Gastroesophageal sphincter (tissue), 4 donors: ENCODE results near the gene RPS27L. TPM values are rescaled to one million over a fixed set of nuclear protein-coding genes. Genes with fewer than 3 reads are reported as not detected.

ENCODE experiments used
- ATAC-seq: fragments of 150-250 bp; one replicate; pipeline ENCODE4 v1.9.1; 2016; ENCODE audit warnings: mild to moderate bottlenecking, moderate library complexity
- H3K27ac ChIP-seq, 4 donors: fragments of 200-600 bp; sonication (generic) in 3 of 4; 1 replicate in 3 of 4; 2 replicates in 1 of 4; pipeline ENCODE4 v1.5.1; 2016 to 2019
- H3K27me3 ChIP-seq: fragments of 200-600 bp; sonication (generic); one replicate; pipeline ENCODE4 v1.5.1; 2019
- H3K36me3 ChIP-seq, 2 donors: fragments of 200-600 bp; sonication (generic); one replicate each; pipeline ENCODE4 v1.5.1; 2019; ENCODE audit warnings: control low read depth in 1 of 2
- H3K4me1 ChIP-seq, 3 donors: fragments of 200-600 bp; sonication (generic); 1 replicate in 2 of 3; 2 replicates in 1 of 3; pipeline ENCODE4 v1.5.1; 2016 to 2019; ENCODE audit warnings: control low read depth in 2 of 3
- H3K4me3 ChIP-seq, 2 donors: fragments of 200-600 bp; sonication (generic); one replicate each; pipeline ENCODE4 v1.5.1; 2019; ENCODE audit warnings: mild to moderate bottlenecking in 1 of 2, moderate library complexity in 1 of 2
- H3K9me3 ChIP-seq, 3 donors: fragments of 200-600 bp; sonication (generic); one replicate each; pipeline ENCODE4 v1.5.1; 2017 to 2019; ENCODE audit warnings: control low read depth in 2 of 3
- EP300 ChIP-seq: sonication (generic); formaldehyde crosslinking; IDR thresholded peaks from one replicate; pipeline ENCODE4 v1.6.1; 2017; ENCODE audit warnings: antibody characterized with exemption, mild to moderate bottlenecking
- POLR2A ChIP-seq, 2 donors: fragments of 450-650 bp; IDR thresholded peaks; one replicate each; pipeline ENCODE4 v1.6.1; 2017; ENCODE audit warnings: antibody characterized with exemption in 2 of 2, mild to moderate bottlenecking in 2 of 2, moderate library complexity in 1 of 2
- POLR2AphosphoS5 ChIP-seq: sonication (generic); formaldehyde crosslinking; IDR thresholded peaks from one replicate; pipeline ENCODE4 v1.6.1; 2017; ENCODE audit warnings: antibody characterized with exemption
- WGBS, 2 donors: methylation state at CpG; one replicate each; pipeline ENCODE4 v1.1.5; 2018; ENCODE audit warnings: low coverage in 1 of 2; 5-methylcytosine and 5-hydroxymethylcytosine counted together
- total RNA-seq, 4 donors: library from RNA; depleted of rRNA; stranded (reverse); fragments of >200 nt; gene quantifications; one replicate each; pipeline ENCODE4 v1.1.0, GENCODE V29; 2016
- TF ChIP-seq, protein P1 (sequence below), 4 experiments: fragments of 200-600 bp in 2 of 4; fragments of 450-650 bp in 2 of 4; sonication (generic) in 1 of 4; IDR thresholded peaks; one replicate each; pipeline ENCODE4 v1.5.1; 2017 to 2019; ENCODE audit warnings: antibody characterized with exemption in 4 of 4, mild to moderate bottlenecking in 2 of 4, moderate library complexity in 2 of 4

Gene RPS27L
- total RNA-seq, 4 donors from 2014 or later, result 85.1 to 118 (median 106) TPM

DNA sequence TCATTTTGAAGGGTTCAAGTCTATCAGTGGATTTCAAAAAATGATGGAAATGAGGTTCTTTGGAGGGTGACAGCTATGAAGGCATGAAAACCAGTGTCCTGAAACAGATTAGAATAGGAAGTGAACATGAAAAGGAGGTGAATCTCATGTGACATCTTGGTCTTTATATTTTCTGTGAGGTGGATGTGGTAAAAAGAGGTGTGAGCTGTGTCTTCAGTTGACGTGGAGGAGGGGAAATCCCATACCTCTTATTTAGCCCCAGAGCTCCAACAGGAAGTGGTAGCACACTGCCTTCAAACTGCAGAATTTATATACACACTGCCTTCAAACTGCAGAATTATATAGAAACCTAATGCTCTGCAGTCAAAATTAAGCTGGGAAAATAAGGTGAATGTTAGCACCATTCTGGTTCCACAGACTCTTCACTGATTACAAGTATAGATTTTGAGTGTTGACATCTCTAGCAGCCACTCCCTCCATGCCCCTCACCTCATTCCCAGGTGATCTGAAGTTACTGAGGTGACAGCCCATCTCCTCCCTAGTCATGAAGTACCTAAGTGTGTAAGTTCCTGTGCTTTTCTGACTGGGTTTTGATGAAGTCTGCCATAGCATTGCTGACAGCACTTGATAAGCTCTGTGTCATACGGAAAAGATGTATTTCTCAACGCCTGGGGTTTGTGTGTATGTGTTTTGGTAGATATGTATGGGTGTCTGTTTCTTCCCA is 34.8 kb upstream of the RPS27L start:
- TF ChIP-seq POLR2A (IDR thresholded peaks at IDR 0.05) (no peak), EP300 (no peak), POLR2AphosphoS5 (no peak)
- TF ChIP-seq, protein P1, sequence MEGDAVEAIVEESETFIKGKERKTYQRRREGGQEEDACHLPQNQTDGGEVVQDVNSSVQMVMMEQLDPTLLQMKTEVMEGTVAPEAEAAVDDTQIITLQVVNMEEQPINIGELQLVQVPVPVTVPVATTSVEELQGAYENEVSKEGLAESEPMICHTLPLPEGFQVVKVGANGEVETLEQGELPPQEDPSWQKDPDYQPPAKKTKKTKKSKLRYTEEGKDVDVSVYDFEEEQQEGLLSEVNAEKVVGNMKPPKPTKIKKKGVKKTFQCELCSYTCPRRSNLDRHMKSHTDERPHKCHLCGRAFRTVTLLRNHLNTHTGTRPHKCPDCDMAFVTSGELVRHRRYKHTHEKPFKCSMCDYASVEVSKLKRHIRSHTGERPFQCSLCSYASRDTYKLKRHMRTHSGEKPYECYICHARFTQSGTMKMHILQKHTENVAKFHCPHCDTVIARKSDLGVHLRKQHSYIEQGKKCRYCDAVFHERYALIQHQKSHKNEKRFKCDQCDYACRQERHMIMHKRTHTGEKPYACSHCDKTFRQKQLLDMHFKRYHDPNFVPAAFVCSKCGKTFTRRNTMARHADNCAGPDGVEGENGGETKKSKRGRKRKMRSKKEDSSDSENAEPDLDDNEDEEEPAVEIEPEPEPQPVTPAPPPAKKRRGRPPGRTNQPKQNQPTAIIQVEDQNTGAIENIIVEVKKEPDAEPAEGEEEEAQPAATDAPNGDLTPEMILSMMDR (IDR thresholded peaks at IDR 0.05), result no peak
- H3K4me1 ChIP-seq, result peaks cover 0 to 74% (median 0%) of the 10 kb centered on the region in 3 donors
- WGBS, 2 donors, result 70 to 73% methylated on average over 3 of the region's 3 CpGs
- H3K27ac ChIP-seq, result no peak overlapping the region
- ATAC-seq, result no peak
- H3K9me3 ChIP-seq, result no peaks in the 10 kb centered on the region
- no peaks in the 10 kb centered on the region for H3K36me3 ChIP-seq
- H3K4me3 ChIP-seq, result peak overlapping the region in 1 of 2 donors; percentile 84
- H3K27me3 ChIP-seq, result no peaks in the 10 kb centered on the region

DNA sequence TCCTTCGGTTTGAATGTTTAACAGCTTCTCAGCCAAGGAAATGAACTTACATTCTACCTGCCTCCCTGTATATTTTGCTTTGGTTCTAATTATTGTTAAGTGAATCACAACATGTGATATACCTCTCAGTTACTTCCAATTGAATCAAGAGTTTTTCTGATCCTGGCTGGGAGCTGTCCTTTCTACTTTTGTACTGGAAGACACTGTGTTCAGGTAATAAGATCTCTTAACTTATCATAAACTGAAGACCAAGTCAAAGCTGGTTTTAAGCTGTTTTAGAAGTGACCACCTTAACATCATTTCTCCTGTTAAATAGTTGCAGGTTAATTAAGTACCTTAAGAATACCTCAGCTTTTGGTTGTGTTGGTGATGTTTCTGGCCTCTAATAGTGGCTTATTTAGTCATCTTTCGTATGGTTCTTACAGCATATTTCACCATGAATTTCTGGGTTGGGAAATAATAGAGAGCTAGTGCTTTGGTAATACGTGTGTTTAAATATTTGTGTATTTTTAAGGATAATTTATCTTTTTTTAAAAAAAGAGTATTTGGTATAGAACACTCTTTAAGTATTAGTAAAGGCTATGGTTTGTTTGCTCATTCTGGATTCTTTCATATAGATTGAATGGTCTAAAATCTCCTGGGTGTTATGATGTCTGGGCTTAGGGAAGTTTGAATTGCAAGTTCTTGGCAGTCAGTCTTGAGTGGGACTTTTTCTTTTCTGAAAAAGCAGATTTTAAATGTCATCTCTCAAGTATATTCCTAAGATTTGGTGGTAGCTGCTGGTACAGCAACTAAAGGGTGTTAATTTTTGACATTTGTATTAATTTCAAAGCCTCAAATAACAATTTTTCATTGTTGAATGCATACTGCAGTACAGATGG is 33.7 kb upstream of the RPS27L start:
- peak overlapping the region in 3 of 4 donors; percentile 87 to 90 (median 89) for H3K27ac ChIP-seq
- H3K4me1 ChIP-seq, result peaks cover 0 to 64% (median 0%) of the 10 kb centered on the region in 3 donors
- no peaks in the 10 kb centered on the region for H3K9me3 ChIP-seq
- TF ChIP-seq EP300 (no peak), POLR2AphosphoS5 (no peak), POLR2A (IDR thresholded peaks at IDR 0.05) (no peak)
- 52 to 59% methylated on average over 3 of the region's 3 CpGs for WGBS, 2 donors
- no peaks in the 10 kb centered on the region for H3K36me3 ChIP-seq
- ATAC-seq, result no peak
- H3K4me3 ChIP-seq, result peak overlapping the region; percentile 84 to 86
- H3K27me3 ChIP-seq, result no peaks in the 10 kb centered on the region

DNA sequence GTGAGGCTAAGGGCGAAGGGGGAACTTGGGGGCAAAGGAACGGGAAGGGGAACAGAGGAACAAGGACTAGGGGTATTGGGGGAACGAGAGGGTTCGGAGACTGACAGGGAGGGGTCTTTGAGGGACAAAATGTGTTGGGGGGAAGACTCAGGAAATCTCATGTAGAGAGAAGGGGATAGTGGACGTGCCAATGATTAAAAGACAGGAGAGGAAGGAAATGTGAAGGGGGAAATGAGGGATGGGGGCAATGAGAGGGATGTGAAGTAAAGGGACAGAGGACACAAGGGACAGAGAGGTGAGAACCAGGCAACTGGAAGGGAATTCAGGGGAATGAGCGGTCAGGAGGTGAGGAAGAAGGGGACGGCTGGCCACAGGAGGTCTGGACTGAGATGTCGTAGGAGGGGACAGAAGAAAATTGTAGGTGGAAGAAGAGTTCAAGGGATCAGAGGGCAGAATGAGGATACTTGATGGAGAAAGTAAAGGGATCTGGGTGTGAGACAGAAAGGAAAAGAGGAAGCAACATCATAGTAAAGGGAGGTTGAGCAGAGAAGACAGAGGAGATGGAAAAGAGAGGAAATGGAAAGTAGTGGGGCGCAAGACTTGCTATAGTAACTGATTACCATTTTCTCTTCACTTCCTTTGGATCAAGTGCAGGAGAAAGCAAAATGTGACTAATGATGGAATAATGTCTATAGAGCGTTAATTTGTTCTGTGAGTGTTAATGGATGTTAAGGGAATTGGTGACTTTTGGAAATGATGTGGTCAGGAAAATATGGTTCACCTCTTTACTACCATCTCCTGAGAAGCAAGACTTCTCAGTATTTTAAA is 32.9 kb upstream of the RPS27L start:
- WGBS, 2 donors, result 5 to 6% methylated on average over 6 to 10 of the region's 10 CpGs
- peak overlapping the region; percentile 84 to 86 for H3K4me3 ChIP-seq
- peaks cover 0 to 56% (median 0%) of the 10 kb centered on the region in 3 donors for H3K4me1 ChIP-seq
- peak overlapping the region; percentile 55 to 90 (median 88) for H3K27ac ChIP-seq
- H3K9me3 ChIP-seq, result no peaks in the 10 kb centered on the region
- TF ChIP-seq POLR2AphosphoS5, result no peak
- TF ChIP-seq, protein P1 (IDR thresholded peaks at IDR 0.05), result no peak
- TF ChIP-seq EP300, result no peak
- no peak for TF ChIP-seq POLR2A (IDR thresholded peaks at IDR 0.05)
- no peaks in the 10 kb centered on the region for H3K36me3 ChIP-seq
- no peaks in the 10 kb centered on the region for H3K27me3 ChIP-seq
- no peak for ATAC-seq

DNA sequence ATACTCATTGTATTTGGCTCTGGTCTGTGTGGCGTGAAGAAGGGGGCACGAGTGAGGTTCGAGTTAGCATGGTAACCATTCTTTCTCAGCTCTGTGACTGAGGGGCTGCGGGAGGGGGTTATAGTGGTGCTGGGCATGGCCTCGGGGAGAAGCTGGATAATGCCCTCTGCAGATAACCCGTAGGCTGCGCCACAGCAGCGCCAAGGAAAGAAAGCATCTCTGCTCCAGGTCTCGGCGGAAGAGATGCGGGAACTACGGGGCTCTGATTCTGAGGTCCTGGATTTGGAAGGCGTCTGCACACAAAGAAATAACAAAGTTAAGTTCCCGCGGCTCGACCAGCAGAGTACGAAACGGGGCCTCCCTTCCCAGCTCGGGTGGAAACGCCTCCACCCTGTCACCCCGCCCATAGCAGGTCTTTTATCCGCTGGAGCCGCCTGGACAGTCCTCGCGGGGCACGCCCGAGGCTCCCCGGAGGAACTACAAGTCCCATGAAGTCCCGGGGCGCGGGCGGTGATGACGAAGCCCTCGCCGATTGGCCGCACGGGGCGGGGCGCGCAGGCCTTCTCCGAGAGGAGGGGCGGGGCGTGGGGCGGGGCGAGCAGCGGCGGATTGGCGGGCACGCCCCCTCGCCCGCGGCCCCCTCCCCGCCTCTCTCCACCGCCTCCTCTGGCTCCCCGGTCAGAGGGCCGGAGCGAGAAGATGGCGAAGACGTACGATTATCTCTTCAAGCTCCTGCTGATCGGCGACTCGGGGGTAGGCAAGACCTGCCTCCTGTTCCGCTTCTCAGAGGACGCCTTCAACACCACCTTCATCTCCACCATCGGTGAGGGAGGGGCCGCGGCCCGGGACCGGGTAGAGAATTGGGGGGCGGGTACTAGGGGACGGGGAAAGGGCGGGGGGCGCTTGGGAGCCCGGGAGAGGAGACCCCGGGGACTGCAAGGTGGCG is 31.9 kb upstream of the RPS27L start, which contains the start of gene RAB8B:
Gene RAB8B (plus strand): TSS at position 681 of the 946 bp plus-strand sequence. CDS start 19 bp downstream, at position 700.
- ATAC-seq, result peak; percentile 100
- Histone ChIP-seq H3K9me3 (no peaks in the 10 kb centered on the region), H3K36me3 (no peaks in the 10 kb centered on the region), H3K27ac (peak within 1 kb of the TSS; percentile 55 to 90 (median 88)), H3K27me3 (no peaks in the 10 kb centered on the region), H3K4me3 (peak within 1 kb of the TSS; percentile 84 to 86), H3K4me1 (peaks cover 0 to 49% (median 0%) of the 10 kb centered on the region in 3 donors)
- 0% methylated on average over 3 to 10 of the region's 77 CpGs for WGBS, 2 donors
- TF ChIP-seq EP300 (no peak), POLR2AphosphoS5 (peak; percentile 86), POLR2A (IDR thresholded peaks at IDR 0.05) (peak; percentile 60 to 79)
- TF ChIP-seq, protein P1 (IDR thresholded peaks at IDR 0.05), result peak in 2 of 4 experiments; percentile 32 to 33
